Gastroesophageal sphincter (tissue), 3 donors: ENCODE data around the gene SLC46A2.

ENCODE experiments used
- POLR2AphosphoS5 ChIP-seq: sonication (generic); formaldehyde crosslinking; IDR thresholded peaks from one replicate; pipeline ENCODE4 v1.6.1; 2017; ENCODE audit warnings: antibody characterized with exemption
- TF ChIP-seq, protein P1 (sequence below), 4 experiments: fragments of 200-600 bp in 2 of 4; fragments of 450-650 bp in 2 of 4; sonication (generic) in 1 of 4; IDR thresholded peaks; one replicate each; pipeline ENCODE4 v1.5.1; 2017 to 2019; ENCODE audit warnings: antibody characterized with exemption in 4 of 4, mild to moderate bottlenecking in 2 of 4, moderate library complexity in 2 of 4

GRCh38 chr9:112831969-112832368 is 58.7 kb downstream of the SLC46A2 start:
- TF ChIP-seq, protein P1, sequence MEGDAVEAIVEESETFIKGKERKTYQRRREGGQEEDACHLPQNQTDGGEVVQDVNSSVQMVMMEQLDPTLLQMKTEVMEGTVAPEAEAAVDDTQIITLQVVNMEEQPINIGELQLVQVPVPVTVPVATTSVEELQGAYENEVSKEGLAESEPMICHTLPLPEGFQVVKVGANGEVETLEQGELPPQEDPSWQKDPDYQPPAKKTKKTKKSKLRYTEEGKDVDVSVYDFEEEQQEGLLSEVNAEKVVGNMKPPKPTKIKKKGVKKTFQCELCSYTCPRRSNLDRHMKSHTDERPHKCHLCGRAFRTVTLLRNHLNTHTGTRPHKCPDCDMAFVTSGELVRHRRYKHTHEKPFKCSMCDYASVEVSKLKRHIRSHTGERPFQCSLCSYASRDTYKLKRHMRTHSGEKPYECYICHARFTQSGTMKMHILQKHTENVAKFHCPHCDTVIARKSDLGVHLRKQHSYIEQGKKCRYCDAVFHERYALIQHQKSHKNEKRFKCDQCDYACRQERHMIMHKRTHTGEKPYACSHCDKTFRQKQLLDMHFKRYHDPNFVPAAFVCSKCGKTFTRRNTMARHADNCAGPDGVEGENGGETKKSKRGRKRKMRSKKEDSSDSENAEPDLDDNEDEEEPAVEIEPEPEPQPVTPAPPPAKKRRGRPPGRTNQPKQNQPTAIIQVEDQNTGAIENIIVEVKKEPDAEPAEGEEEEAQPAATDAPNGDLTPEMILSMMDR (IDR thresholded peaks at IDR 0.05) = no peak
- TF ChIP-seq POLR2AphosphoS5 = no peak
